Measurements from ENCODE around the gene ELOA2. TPM values are rescaled to one million over a fixed set of nuclear protein-coding genes. Genes with fewer than 3 reads are reported as not detected.
"Not testable (repeated sequence)": the region's sequence is repeated elsewhere in the genome, so short reads cannot be mapped to it uniquely, and the experiment has no call there.

Gene ELOA2
- total RNA-seq = not detected

- ATAC-seq = no peak
These were observed at the start of gene ELOA2 for GRCh38 chr18:47035156-47035671. TSS of gene ELOA2 (minus strand) at chr18:47035621. CDS start at chr18:47035264, 357 bp downstream.

GRCh38 chr18:47081578-47081977, 46.2 kb upstream of the ELOA2 start:
- no peak for ATAC-seq

- no peak for ATAC-seq
These were observed 45.5 kb upstream of the ELOA2 start for GRCh38 chr18:47080872-47081271.

- ATAC-seq = no peak
These were observed 41.7 kb upstream of the ELOA2 start for GRCh38 chr18:47077111-47077510.

GRCh38 chr18:47075098-47075883, 39.9 kb upstream of the ELOA2 start:
- ATAC-seq = peak; percentile 60

GRCh38 chr18:47067648-47068047, 32.2 kb upstream of the ELOA2 start:
- ATAC-seq = no peak

GRCh38 chr18:47063096-47063495, 27.7 kb upstream of the ELOA2 start:
- no peak for ATAC-seq

- ATAC-seq = no peak
These were observed 27.1 kb upstream of the ELOA2 start for GRCh38 chr18:47062471-47062870.

GRCh38 chr18:47054369-47054768, 18.9 kb upstream of the ELOA2 start:
- ATAC-seq = no peak

- ATAC-seq = no peak
These were observed 15.0 kb upstream of the ELOA2 start for GRCh38 chr18:47050468-47050867.

GRCh38 chr18:47040982-47041381, 5.6 kb upstream of the ELOA2 start:
- ATAC-seq = no peak

GRCh38 chr18:47036927-47037578, 1.6 kb upstream of the ELOA2 start:
- ATAC-seq = no peak

- no peak for ATAC-seq
These were observed 965 bp upstream of the ELOA2 start for GRCh38 chr18:47036298-47036874.

- not testable (repeated sequence) for ATAC-seq
These were observed 830 bp downstream of the ELOA2 start for GRCh38 chr18:47034591-47034990.

- ATAC-seq = no peak
These were observed 2.5 kb downstream of the ELOA2 start for GRCh38 chr18:47032945-47033344.

GRCh38 chr18:47030887-47031286, 4.5 kb downstream of the ELOA2 start:
- not testable (repeated sequence) for ATAC-seq

- peak; percentile 39 for ATAC-seq
These were observed 5.6 kb downstream of the ELOA2 start for GRCh38 chr18:47029684-47030353.

GRCh38 chr18:47028738-47029137, 6.7 kb downstream of the ELOA2 start:
- not testable (repeated sequence) for ATAC-seq

GRCh38 chr18:47025557-47026174, 9.8 kb downstream of the ELOA2 start:
- peak; percentile 9 for ATAC-seq

- peak; percentile 25 for ATAC-seq
These were observed 11.5 kb downstream of the ELOA2 start for GRCh38 chr18:47023769-47024465.

GRCh38 chr18:47022821-47023220, 12.6 kb downstream of the ELOA2 start:
- ATAC-seq = not testable (repeated sequence)

GRCh38 chr18:47020757-47021156, 14.7 kb downstream of the ELOA2 start:
- peak; percentile 28 for ATAC-seq
